ENCODE measurements around the gene HMCES.
A peak's percentile ranks its signal among the peaks of the same experiment; 100 is the strongest.
"Not testable (repeated sequence)": the region's sequence is repeated elsewhere in the genome, so short reads cannot be mapped to it uniquely, and the experiment has no call there.

HMCES gene

GRCh38 chr3:129259612-129260477 is 18.8 kb upstream of the HMCES start:
- DNase-seq = no peak

GRCh38 chr3:129260606-129261005 is 18.1 kb upstream of the HMCES start:
- DNase-seq = no peak

DNA sequence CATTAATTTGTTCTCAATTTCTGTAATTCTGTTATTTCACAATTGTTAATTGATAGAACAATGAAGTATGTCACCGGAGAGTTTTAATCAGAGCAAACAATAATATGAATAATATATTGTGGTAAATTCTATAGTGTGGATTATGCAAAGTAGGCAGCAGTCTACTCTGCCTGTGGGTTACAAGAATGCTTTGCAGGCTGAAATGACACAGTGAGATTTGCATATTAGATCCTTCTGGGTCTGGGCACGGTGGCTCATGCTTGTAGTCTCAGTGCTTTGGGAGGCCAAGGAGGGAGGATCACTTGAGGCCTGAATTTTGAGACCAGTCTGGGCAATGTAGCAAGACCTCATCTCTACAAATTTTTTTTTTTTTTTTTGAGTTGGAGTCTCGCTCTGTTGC is 16.8 kb upstream of the HMCES start:
- no peak for DNase-seq

GRCh38 chr3:129263161-129263910 is 15.3 kb upstream of the HMCES start:
- DNase-seq = no peak

DNA sequence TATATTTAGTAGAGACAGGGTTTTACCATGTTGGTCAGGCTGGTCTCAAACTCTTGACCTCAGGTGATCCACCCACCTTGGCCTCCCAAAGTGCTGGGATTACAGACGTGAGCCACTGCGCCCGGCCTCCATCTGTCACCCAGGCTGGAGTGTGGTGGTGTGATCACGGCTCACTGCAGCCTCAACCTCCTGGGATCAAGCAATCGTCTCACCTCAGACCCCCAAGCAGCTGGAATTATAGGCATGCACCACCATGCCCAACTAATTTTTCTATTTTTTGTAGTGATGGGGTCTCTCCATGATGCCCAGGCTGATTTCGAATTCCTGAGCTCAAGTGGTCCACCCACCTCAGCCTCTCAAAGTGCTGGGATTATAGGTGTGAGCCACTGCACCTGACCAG is 13.7 kb upstream of the HMCES start:
- DNase-seq = not testable (repeated sequence)

DNA sequence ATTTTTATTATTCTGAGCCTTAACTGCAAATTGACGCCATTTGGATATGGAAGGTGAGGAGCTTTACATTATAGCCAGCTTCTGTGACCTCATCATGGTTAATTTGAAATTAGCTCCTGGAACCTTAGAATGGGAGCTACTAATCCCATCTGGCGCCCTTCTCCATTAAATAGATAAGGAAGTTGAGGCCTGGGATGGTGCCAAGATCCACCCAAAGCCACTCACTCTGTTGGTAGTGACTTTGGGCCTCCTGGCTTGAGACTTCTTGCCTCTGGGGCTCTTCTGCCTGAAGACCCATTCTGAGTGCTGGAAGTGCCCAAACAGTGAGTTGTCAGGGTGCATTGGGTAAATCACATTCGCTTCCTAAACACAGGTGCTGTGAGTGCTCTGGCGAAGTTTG is 12.0 kb upstream of the HMCES start:
- DNase-seq = no peak

DNA sequence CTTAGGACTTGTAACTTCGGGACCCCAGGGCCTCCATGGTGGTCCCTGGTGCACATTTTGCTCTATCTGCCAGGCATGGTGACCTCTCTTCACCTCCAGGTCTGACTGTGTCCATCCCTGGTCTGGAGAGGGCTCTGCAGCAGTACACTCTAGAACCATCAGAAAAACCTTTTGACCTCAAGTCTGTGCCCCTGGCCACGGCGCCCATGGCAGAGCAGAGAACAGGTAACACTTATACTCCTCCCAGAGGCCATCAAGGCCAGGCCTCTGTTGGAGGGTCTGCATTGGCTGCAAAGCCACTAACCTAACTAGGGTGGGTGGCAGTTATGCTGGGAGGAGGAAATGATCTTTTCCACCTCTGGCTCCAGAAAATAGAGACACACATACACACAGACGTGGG is 10.3 kb upstream of the HMCES start:
- no peak for DNase-seq

DNA sequence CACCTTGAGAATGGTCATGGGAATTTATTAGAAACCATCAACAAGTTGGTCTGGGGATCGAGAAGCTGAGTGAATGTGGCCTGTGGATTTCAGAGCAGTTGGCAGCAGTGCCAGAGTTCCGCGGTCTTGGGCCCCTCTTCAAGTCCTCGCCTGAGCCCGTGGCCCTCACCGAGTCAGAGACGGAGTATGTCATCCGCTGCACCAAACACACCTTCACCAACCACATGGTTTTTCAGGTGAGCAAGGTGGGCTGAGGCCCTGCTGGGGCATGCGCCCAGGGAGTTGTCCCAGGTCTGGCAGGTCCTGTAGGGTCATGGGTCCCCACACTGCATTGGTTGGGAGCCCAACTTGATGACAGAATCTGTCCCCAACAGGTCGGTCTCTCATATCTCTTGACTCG is 7.0 kb upstream of the HMCES start:
- DNase-seq = no peak

DNA sequence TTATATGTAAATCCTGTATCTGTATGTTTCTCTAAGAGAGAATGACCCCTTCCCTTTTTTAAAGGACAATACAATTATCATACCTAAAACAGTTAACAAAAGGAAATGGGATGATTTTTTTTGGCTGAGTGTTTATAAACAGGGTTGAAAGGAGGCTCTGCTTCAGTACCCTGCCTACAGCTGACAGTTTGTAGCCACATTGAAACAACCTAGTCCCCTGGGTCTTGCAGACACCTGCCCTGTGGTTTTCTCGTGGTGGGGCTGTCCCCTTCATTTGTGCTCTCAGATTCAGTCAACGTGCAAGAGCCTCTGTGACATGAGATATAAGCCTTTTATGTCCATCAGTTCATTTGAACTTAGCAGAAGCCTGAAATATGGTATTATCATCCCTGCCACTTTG is 2.3 kb upstream of the HMCES start:
- no peak for DNase-seq

DNA sequence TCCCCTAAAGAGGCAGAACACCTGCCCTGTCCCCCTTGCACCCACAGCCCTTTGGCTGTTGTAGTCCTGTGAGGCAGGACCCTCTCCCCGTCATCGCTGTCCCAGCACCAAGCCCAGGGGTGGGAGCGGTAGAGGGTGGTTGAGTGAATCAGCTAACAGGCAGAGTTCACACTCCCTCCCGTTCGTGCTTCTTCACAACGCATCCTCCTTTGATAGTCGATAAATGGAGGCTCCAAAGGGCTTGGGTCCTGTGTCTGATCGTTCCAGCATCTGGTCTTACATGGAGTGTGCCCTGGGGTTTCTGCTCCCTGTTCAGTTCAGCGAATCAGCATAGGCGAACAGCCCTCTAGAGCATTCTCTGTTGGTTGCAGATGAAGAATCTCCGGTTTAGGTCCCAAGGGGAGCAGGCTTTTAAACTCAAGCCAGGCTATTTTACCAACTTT is 820 bp upstream of the HMCES start:
- peak; percentile 37 for DNase-seq

DNA sequence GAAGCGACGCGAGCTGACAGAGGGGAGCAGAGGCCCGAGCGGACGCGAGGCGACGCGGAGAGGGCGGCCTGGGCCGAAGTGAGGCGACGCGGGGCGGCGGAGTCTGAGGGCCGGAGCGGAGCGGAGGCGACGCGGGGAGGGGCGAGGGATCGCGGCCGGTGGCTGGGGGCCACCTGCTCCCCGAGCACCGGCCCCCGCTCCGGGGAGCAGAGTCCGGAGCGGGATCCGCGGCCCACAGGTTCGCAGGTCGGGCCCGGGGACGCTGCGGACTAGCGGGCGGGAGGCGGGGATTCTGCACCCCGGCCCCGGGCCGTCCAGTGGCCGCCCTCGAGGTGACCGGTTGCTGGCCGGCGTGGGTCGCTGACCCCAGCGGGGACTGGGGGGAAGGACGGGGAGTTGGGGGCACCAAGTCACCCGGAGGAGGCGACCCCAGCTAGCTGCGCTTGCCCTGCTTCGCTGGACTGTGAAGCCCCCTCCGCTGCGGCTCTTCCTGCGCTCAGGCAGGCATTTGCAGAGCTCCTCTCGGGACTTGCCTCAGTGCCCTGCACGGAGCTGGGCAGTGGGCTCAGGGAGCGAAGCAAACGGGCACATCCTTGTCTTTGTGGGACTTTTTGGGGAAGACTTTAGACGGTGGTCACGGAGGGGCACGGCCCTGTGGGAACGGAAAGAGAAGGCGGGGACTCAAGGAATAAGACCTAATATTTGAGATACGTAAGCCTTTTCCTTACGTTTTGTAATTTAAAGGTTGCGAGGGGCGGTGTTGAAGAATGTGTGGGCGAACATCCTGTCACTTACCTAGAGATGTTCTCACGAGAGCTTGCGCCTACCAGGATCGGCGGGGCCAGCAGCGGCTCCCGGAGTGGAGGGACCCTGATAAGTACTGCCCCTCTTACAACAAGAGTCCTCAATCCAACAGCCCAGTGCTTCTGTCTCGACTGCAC is 566 bp downstream of the HMCES start:
- peak; percentile 59 for DNase-seq

- no peak for DNase-seq
These were observed 1.5 kb downstream of the HMCES start for GRCh38 chr3:129280183-129280582.

- no peak for DNase-seq
These were observed 3.1 kb downstream of the HMCES start for GRCh38 chr3:129281726-129282125.

GRCh38 chr3:129282727-129283327 is 4.2 kb downstream of the HMCES start:
- no peak for DNase-seq

GRCh38 chr3:129286081-129286480 is 7.4 kb downstream of the HMCES start:
- no peak for DNase-seq

DNA sequence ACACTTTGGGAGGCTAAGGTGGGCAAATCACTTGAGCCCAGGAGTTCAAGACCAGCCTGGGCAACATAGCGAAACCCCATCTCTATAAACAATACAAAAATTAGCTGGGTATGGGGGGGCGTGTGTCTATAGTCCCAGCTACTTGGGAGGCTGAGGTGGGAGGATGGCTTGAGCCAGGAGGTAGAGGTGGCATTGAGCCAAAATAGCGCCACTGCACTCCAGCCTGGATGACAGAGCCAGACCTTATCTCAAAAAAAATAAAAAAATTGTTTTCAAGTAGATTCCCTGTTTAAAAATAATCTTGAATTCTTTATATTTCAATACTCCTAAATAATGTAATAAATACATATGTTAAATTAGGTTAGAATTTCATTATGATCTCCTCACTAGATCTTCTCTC is 9.8 kb downstream of the HMCES start:
- no peak for DNase-seq

DNA sequence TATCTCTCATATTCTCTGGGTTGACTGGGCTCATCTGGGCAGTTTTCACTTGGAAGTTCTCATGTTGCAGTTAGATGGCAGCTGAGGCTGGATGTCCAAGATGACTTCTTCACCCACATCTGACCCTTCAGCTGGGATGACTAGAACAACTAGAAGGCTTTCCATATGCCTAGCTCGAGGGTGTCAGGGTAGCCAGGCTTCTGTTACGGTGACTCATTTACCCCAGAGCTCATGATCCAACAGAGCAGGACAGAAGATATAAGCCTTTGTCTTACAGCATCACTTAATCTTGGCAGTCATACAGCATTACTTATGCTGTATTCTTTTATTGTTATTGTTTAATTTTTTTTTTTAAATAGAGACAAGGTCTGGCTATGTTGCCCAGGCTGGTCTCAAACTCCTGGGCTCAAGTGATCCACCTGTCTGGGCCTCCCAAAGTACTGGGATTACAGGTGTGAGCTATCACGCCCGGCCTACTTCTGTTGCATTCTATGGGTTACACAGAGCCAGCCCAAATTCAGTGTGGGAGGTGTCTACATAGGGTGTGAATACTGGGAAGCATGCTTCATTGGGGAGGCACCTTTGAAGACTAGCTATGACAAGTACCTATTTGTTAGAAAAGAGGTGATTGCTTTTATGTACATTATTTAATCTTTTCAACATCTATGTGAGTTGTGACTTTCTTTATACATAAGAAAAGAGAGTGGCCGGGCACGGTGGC is 10.7 kb downstream of the HMCES start:
- DNase-seq = no peak

DNA sequence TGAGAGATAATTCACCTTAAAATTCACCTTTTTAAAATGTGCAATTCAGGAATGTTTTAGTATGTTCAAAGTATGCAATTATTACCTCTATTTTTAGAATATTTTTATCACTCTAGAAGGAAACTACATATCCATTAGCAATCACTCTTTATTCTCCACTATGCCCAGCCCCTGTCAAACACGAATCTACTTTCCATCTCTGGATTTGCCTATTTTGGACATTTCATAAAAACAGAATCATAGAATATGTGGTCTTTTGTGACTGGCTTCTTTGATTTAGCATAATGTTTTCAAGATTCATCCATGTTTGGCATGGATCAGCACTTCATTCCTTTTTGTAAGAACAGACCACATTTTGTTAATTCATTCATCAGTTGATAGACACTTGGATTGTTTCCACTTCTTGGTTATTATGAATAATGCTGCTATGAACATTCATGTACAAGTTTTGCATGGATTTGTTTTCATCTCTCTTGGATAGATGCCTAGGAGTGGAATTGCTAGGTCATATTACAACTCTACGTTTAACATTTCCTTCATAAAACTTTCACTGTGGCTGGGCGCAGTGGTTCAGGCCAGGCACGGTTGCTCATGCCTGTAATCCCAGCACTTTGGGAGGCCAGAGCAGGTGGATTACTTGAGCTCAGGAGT is 12.7 kb downstream of the HMCES start:
- DNase-seq = no peak

DNA sequence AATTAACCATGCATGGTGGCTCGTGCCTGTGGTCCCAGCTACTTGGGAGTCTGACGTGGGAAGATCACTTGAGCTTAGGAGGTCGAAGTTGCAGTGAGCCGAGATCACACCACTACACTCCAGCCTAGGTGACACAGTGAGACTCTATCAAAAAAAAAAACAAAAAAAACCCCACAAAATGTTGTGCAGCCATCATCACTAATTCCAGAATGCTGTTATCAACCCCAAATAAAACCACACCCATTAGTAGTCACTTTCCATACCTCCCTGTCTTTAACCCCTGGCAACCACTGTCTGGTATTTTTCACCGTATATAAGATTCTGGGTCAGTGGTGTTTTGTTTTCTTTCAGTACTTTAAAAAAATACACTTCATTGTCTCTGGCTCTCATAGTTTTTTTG is 16.6 kb downstream of the HMCES start:
- DNase-seq = no peak

GRCh38 chr3:129304146-129304961 is 25.7 kb downstream of the HMCES start:
- no peak for DNase-seq

DNA sequence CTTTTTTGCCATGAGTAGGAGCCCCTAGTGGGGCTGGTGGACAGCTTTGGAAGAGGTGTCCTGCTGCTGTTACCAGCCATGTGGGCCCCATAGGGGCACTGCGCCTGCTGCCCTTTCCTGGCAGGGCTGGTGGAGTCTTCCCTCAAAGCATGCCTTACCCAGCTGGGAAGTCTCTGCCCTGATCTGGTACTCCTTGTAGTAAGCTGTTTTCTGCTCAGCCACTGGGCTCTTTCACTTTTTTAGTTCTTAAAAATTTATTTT is 26.2 kb downstream of the HMCES start:
- DNase-seq = no peak

All from NCI-H1105 treated with DMSO at 0.1 percent for 48 hours (cell line).